ENCODE data around the gene ZFPM1.

GRCh38 chr16:88440686-88441405, 12.2 kb upstream of the ZFPM1 start:
- TF ChIP-seq, protein P1, sequence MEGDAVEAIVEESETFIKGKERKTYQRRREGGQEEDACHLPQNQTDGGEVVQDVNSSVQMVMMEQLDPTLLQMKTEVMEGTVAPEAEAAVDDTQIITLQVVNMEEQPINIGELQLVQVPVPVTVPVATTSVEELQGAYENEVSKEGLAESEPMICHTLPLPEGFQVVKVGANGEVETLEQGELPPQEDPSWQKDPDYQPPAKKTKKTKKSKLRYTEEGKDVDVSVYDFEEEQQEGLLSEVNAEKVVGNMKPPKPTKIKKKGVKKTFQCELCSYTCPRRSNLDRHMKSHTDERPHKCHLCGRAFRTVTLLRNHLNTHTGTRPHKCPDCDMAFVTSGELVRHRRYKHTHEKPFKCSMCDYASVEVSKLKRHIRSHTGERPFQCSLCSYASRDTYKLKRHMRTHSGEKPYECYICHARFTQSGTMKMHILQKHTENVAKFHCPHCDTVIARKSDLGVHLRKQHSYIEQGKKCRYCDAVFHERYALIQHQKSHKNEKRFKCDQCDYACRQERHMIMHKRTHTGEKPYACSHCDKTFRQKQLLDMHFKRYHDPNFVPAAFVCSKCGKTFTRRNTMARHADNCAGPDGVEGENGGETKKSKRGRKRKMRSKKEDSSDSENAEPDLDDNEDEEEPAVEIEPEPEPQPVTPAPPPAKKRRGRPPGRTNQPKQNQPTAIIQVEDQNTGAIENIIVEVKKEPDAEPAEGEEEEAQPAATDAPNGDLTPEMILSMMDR (IDR thresholded peaks at IDR 0.05), result no peak
- no peak for TF ChIP-seq POLR2A (IDR thresholded peaks at IDR 0.05)

Measured in body of pancreas (tissue), 4 donors.